GM21723 (cell line): ENCODE measurements around the gene DQX1.

Experiments
- ATAC-seq: cut with Tn5 transposase; IDR thresholded peaks from one replicate; pipeline ENCODE4 v1.9.1; 2021; ENCODE audit warnings: mild to moderate bottlenecking, moderate library complexity; ENCODE audit not compliant: unreplicated experiment

Gene DQX1

GRCh38 chr2:74512744-74513604, 13.1 kb downstream of the DQX1 start:
- no peak for ATAC-seq

- no peak for ATAC-seq
Observed at GRCh38 chr2:74511104-74511989, 14.7 kb downstream of the DQX1 start.

- no peak for ATAC-seq
Observed at GRCh38 chr2:74510272-74510671, 15.8 kb downstream of the DQX1 start.

- peak; percentile 20 for ATAC-seq
Observed at GRCh38 chr2:74507926-74508520, 18.0 kb downstream of the DQX1 start.

GRCh38 chr2:74507145-74507925, 18.7 kb downstream of the DQX1 start, which contains the start of gene PCGF1:
TSS of gene PCGF1 (minus strand) at chr2:74507695. CDS start at chr2:74507668, 27 bp downstream.
- peak; percentile 88 for ATAC-seq

- ATAC-seq, result no peak
Observed at GRCh38 chr2:74505448-74506246, 20.4 kb downstream of the DQX1 start.

- no peak for ATAC-seq
Observed at GRCh38 chr2:74504591-74504990, 21.4 kb downstream of the DQX1 start.

GRCh38 chr2:74503506-74504475, 22.2 kb downstream of the DQX1 start:
- ATAC-seq, result no peak

- ATAC-seq, result peak; percentile 34
Observed at GRCh38 chr2:74502720-74503505, 23.1 kb downstream of the DQX1 start.

- ATAC-seq, result no peak
Observed at GRCh38 chr2:74502147-74502719, 23.8 kb downstream of the DQX1 start.

GRCh38 chr2:74501335-74502071, 24.5 kb downstream of the DQX1 start:
- no peak for ATAC-seq

- no peak for ATAC-seq
Observed at GRCh38 chr2:74500578-74500946, 25.5 kb downstream of the DQX1 start.

GRCh38 chr2:74499940-74500577, 26.0 kb downstream of the DQX1 start:
- ATAC-seq, result no peak

GRCh38 chr2:74499267-74499939, 26.6 kb downstream of the DQX1 start, which contains the start of gene LBX2:
TSS of gene LBX2 (minus strand) at chr2:74499603. CDS start at chr2:74499537, 66 bp downstream.
- no peak for ATAC-seq

- no peak for ATAC-seq
Observed at GRCh38 chr2:74498500-74499266, 27.3 kb downstream of the DQX1 start.
